H1 (cell line): ENCODE results near the gene CST1. TPM values are rescaled to one million over a fixed set of nuclear protein-coding genes. Genes with fewer than 3 reads are reported as not detected.

Experiments
- CTCF ChIA-PET: fragments of 300-600 bp; sonication (Branson Sonifier 250); formaldehyde crosslinking; loops from one replicate; lab custom pipeline; 2021; ENCODE audit not compliant: partially characterized antibody; lab: Charles Lee
- POLR2A ChIA-PET: fragments of 300-600 bp; sonication (Branson Sonifier 250); formaldehyde crosslinking; loops from one replicate; lab custom pipeline; 2021; ENCODE audit warnings: inconsistent platforms; ENCODE audit not compliant: partially characterized antibody; lab: Charles Lee
- DNase-seq, 2 experiments: peaks; one replicate each; pipeline versions ENCODE4 v3.0.0 to v3.0.0-alpha.2; 2010 to 2022; ENCODE audit warnings: low spot score in 2 of 2, low read depth in 1 of 2, mixed read lengths in 1 of 2
- FAIRE-seq: peaks from 2 replicates; lab custom pipeline; 2011; peaks lifted over from hg19 to GRCh38; lab: Jason Lieb, UNC
- H2AFZ ChIP-seq: 2 replicates; pipeline ENCODE4 v1.8.1; 2012; ENCODE audit warnings: low read length, inconsistent platforms
- H2AK5ac ChIP-seq: 2 replicates; pipeline ENCODE4 v1.6.1; 2013; ENCODE audit warnings: low read depth, low read length
- H2BK120ac ChIP-seq: replicated peaks from 2 replicates; pipeline ENCODE3; 2013; ENCODE audit warnings: low read depth, low read length, inconsistent platforms
- H2BK12ac ChIP-seq: 2 replicates; pipeline ENCODE4 v1.6.1; 2013; ENCODE audit warnings: low read depth, low read length
- H2BK15ac ChIP-seq: 2 replicates; pipeline ENCODE4 v1.6.1; 2013; ENCODE audit warnings: low read length
- H2BK20ac ChIP-seq: 2 replicates; pipeline ENCODE4 v1.6.1; 2013; ENCODE audit warnings: low read length
- H2BK5ac ChIP-seq: 2 replicates; pipeline ENCODE4 v1.6.1; 2013; ENCODE audit warnings: low read depth, low read length
- H3K14ac ChIP-seq: 2 replicates; pipeline ENCODE4 v1.6.1; 2013; ENCODE audit warnings: inconsistent platforms; ENCODE audit not compliant: insufficient read length
- H3K18ac ChIP-seq: 2 replicates; pipeline ENCODE4 v1.6.1; 2013; ENCODE audit warnings: low read length; ENCODE audit errors: extremely low read depth
- H3K23ac ChIP-seq: 2 replicates; pipeline ENCODE4 v1.6.1; 2013; ENCODE audit warnings: inconsistent platforms; ENCODE audit not compliant: insufficient read length
- H3K23me2 ChIP-seq: 2 replicates; pipeline ENCODE4 v1.6.1; 2013; ENCODE audit warnings: low read depth, low read length
- H3K27ac ChIP-seq: 2 replicates; pipeline ENCODE4 v1.6.1; 2011; ENCODE audit warnings: low read depth, low read length, inconsistent platforms
- H3K27me3 ChIP-seq, 4 experiments: replicated peaks in 1 of 4; 1 replicate in 1 of 4; 2 replicates in 3 of 4; pipeline versions ENCODE4 v1.6.1 to v1.8.1; 2011 to 2013; ENCODE audit warnings: low read length in 3 of 4, mild to moderate bottlenecking in 3 of 4, inconsistent platforms in 2 of 4, mixed read lengths in 2 of 4, moderate library complexity in 1 of 4; ENCODE audit not compliant: control insufficient read depth in 3 of 4, insufficient read depth in 3 of 4; ENCODE audit errors: extremely low read depth in 1 of 4
- H3K36me3 ChIP-seq, 4 experiments: 2 replicates each; pipeline versions ENCODE4 v1.6.1 to v1.8.1; 2011 to 2013; ENCODE audit warnings: mild to moderate bottlenecking in 4 of 4, low read length in 3 of 4, moderate library complexity in 2 of 4, control low read depth in 1 of 4, inconsistent platforms in 1 of 4; ENCODE audit not compliant: insufficient read depth in 4 of 4, control insufficient read depth in 2 of 4
- H3K4ac ChIP-seq: replicated peaks from 2 replicates; pipeline ENCODE3; 2013; ENCODE audit warnings: low read length, low read depth, mixed read lengths, inconsistent platforms; ENCODE audit not compliant: insufficient read length
- H3K4me1 ChIP-seq, 4 experiments: replicated peaks in 1 of 4; 1 replicate in 1 of 4; 2 replicates in 3 of 4; pipeline versions ENCODE4 v1.6.1 to v1.8.1; 2011 to 2013; ENCODE audit warnings: low read length in 3 of 4, inconsistent platforms in 2 of 4, mixed read lengths in 1 of 4; ENCODE audit not compliant: insufficient read depth in 4 of 4, control insufficient read depth in 3 of 4
- H3K4me2 ChIP-seq, 2 experiments: 2 replicates each; pipeline versions ENCODE4 v1.6.1 to v1.8.1; 2011 to 2013; ENCODE audit warnings: low read depth in 2 of 2, low read length in 2 of 2, control low read depth in 1 of 2, inconsistent platforms in 1 of 2, mild to moderate bottlenecking in 1 of 2; ENCODE audit not compliant: insufficient read depth in 1 of 2
- H3K4me3 ChIP-seq, 4 experiments: fragments of 200-600, 300-600 bp in 1 of 4; sonication (generic), shearing (Covaris generic), sonication (Bioruptor Twin) in 1 of 4; 2 replicates each; pipeline versions ENCODE4 v1.5.1 to v1.8.1; 2011 to 2016; ENCODE audit warnings: low read length in 4 of 4, low read depth in 3 of 4, control low read depth in 2 of 4, inconsistent platforms in 2 of 4, mild to moderate bottlenecking in 2 of 4, mixed read lengths in 1 of 4, moderate library complexity in 1 of 4; ENCODE audit not compliant: insufficient read depth in 2 of 4; ENCODE audit errors: extremely low read depth in 1 of 4
- H3K56ac ChIP-seq: replicated peaks from 2 replicates; pipeline ENCODE3; 2013; ENCODE audit warnings: low read depth, mild to moderate bottlenecking, mixed read lengths, low read length, inconsistent platforms; ENCODE audit not compliant: insufficient read length
- H3K79me1 ChIP-seq: 2 replicates; pipeline ENCODE4 v1.6.1; 2013; ENCODE audit warnings: low read depth, low read length, control low read depth
- H3K79me2 ChIP-seq, 2 experiments: 2 replicates each; pipeline versions ENCODE4 v1.6.1 to v1.8.1; 2012 to 2013; ENCODE audit warnings: low read length in 2 of 2, mild to moderate bottlenecking in 2 of 2, inconsistent platforms in 1 of 2; ENCODE audit not compliant: insufficient read depth in 2 of 2, control insufficient read depth in 1 of 2
- H3K9ac ChIP-seq, 4 experiments: replicated peaks in 1 of 4; 1 replicate in 1 of 4; 2 replicates in 3 of 4; pipeline versions ENCODE4 v1.6.1 to v1.8.1; 2011 to 2013; ENCODE audit warnings: low read depth in 3 of 4, low read length in 3 of 4, control low read depth in 2 of 4, mild to moderate bottlenecking in 2 of 4, moderate library complexity in 2 of 4, inconsistent platforms in 1 of 4; ENCODE audit errors: extremely low read depth in 1 of 4
- H3K9me3 ChIP-seq, 2 experiments: 2 replicates each; pipeline versions ENCODE4 v1.6.1 to v1.8.1; 2012 to 2013; ENCODE audit warnings: mild to moderate bottlenecking in 2 of 2, moderate library complexity in 2 of 2, control low read depth in 1 of 2, inconsistent platforms in 1 of 2, low read depth in 1 of 2, low read length in 1 of 2, mixed read lengths in 1 of 2; ENCODE audit not compliant: insufficient read depth in 2 of 2
- H4K20me1 ChIP-seq, 2 experiments: replicated peaks in 1 of 2; 2 replicates each; pipeline versions ENCODE3 to v1.8.1; 2011 to 2013; ENCODE audit warnings: inconsistent platforms in 2 of 2, low read length in 2 of 2, mild to moderate bottlenecking in 1 of 2; ENCODE audit not compliant: insufficient read depth in 2 of 2, control insufficient read depth in 1 of 2
- H4K5ac ChIP-seq: 2 replicates; pipeline ENCODE4 v1.6.1; 2013; ENCODE audit warnings: low read length, low read depth, mixed read lengths, inconsistent platforms; ENCODE audit not compliant: insufficient read length
- H4K8ac ChIP-seq: 2 replicates; pipeline ENCODE4 v1.8.0; 2013; ENCODE audit warnings: mild to moderate bottlenecking, moderate library complexity, low read length, inconsistent platforms; ENCODE audit not compliant: insufficient read depth; ENCODE audit errors: extremely low read depth
- H4K91ac ChIP-seq: replicated peaks from 2 replicates; pipeline ENCODE3; 2013; ENCODE audit warnings: low read length, mixed read lengths, inconsistent platforms; ENCODE audit not compliant: insufficient read length
- BACH1 ChIP-seq: IDR thresholded peaks from 2 replicates; pipeline ENCODE4 v1.6.1; 2012; ENCODE audit warnings: low read length, improper control_type of control experiment
- BCL11A ChIP-seq, 2 experiments: IDR thresholded peaks; one replicate each; pipeline ENCODE4 v1.6.1; 2011; ENCODE audit warnings: low read depth in 2 of 2, low read length in 2 of 2, mild to moderate bottlenecking in 2 of 2
- CTBP2 ChIP-seq: IDR thresholded peaks from 2 replicates; pipeline ENCODE4 v1.7.0; 2011; ENCODE audit warnings: borderline replicate concordance, mild to moderate bottlenecking, moderate library complexity, mixed read lengths, low read length; ENCODE audit not compliant: insufficient read depth, insufficient read length
- EP300 ChIP-seq, 2 experiments: IDR thresholded peaks; 1 replicate in 1 of 2; 2 replicates in 1 of 2; pipeline ENCODE4 v1.6.1; 2011 to 2012; ENCODE audit warnings: low read depth in 2 of 2, low read length in 2 of 2, mild to moderate bottlenecking in 2 of 2, borderline replicate concordance in 1 of 2, inconsistent platforms in 1 of 2, moderate library complexity in 1 of 2
- HDAC2 ChIP-seq, 2 experiments: fragments of 300-600 bp in 1 of 2; sonication (generic) in 1 of 2; IDR thresholded peaks; 2 replicates each; pipeline ENCODE4 v1.6.1; 2011 to 2012; ENCODE audit warnings: low read depth in 2 of 2, low read length in 2 of 2, mild to moderate bottlenecking in 2 of 2, moderate library complexity in 2 of 2, borderline replicate concordance in 1 of 2, inconsistent platforms in 1 of 2
- KDM4A ChIP-seq: IDR thresholded peaks from one replicate; pipeline ENCODE4 v1.7.1; 2012; ENCODE audit warnings: low read depth, mild to moderate bottlenecking, moderate library complexity, low read length, inconsistent platforms; ENCODE audit not compliant: severe bottlenecking
- RNF2 ChIP-seq: fragments of 200-900, 300-1000 bp; sonication (generic); IDR thresholded peaks from 2 replicates; pipeline ENCODE4 v1.7.1; 2016; ENCODE audit warnings: borderline replicate concordance, low read depth, mild to moderate bottlenecking, antibody characterized with exemption, low read length; ENCODE audit not compliant: poor library complexity, severe bottlenecking; ENCODE audit errors: missing control alignments
- RXRA ChIP-seq: IDR thresholded peaks from 2 replicates; pipeline ENCODE4 v1.6.1; 2011; ENCODE audit warnings: low read depth, mild to moderate bottlenecking, low read length, moderate library complexity; ENCODE audit not compliant: insufficient read depth
- SIRT6 ChIP-seq: IDR thresholded peaks from one replicate; pipeline ENCODE4 v1.7.1; 2012; ENCODE audit warnings: low read length, inconsistent platforms
- SP1 ChIP-seq: IDR thresholded peaks from 2 replicates; pipeline ENCODE4 v1.6.1; 2011; ENCODE audit warnings: low read depth, low read length
- SRF ChIP-seq: IDR thresholded peaks from 2 replicates; pipeline ENCODE4 v1.6.1; 2011; ENCODE audit warnings: mild to moderate bottlenecking, low read depth, low read length, moderate library complexity
- TAF1 ChIP-seq: IDR thresholded peaks from 2 replicates; pipeline ENCODE4 v1.6.1; 2011; ENCODE audit warnings: mild to moderate bottlenecking, low read depth, low read length
- TBP ChIP-seq: IDR thresholded peaks from 2 replicates; pipeline ENCODE4 v1.6.1; 2011; ENCODE audit warnings: low read depth, low read length, improper control_type of control experiment
- ZNF274 ChIP-seq: IDR thresholded peaks from 2 replicates; pipeline ENCODE4 v1.7.0; 2012; ENCODE audit warnings: low read length, borderline replicate concordance; ENCODE audit errors: extremely low read depth
- WGBS, 2 experiments: shearing (Covaris generic) in 1 of 2; methylation state at CpG; one replicate each; pipeline versions ENCODE4 v1.1.6 to v1.1.7; 2013 to 2015; ENCODE audit warnings: low lambda C conversion rate in 2 of 2, mixed read lengths in 2 of 2, inconsistent platforms in 1 of 2, low coverage in 1 of 2, missing lambda C conversion rate in 1 of 2; ENCODE audit not compliant: insufficient replicate concordance in 2 of 2, insufficient coverage in 1 of 2, insufficient read length in 1 of 2; ENCODE audit errors: extremely low coverage in 1 of 2, missing lambda C conversion rate in 1 of 2; 5-methylcytosine and 5-hydroxymethylcytosine counted together
- polyA plus RNA-seq, 7 experiments: library from polyadenylated mRNA; depleted of rRNA in 3 of 7; stranded (reverse) in 5 of 7; unstranded in 2 of 7; fragments of >200 nt in 5 of 7; fragments of 200-250 nt in 2 of 7; gene quantifications; 1 replicate in 5 of 7; 2 replicates in 1 of 7; 4 replicates in 1 of 7; pipeline versions ENCODE4 v1.2.1 to v1.2.3, GENCODE V29; 2011 to 2013; ENCODE audit warnings: missing spikeins in 2 of 7, mixed read lengths in 2 of 7
- total RNA-seq: library from RNA; stranded (reverse); fragmentation: NEBNext Ultra II Directional; extraction: Animal tissue kit (Norgen Biotek cat#: 25700); gene quantifications from 2 replicates; pipeline ENCODE4 v1.2.1, GENCODE V29; 2021

The CST1 gene
- total and polyA plus RNA-seq, 2 of the 8 experiments (the other 6 are each of a cell fraction or from before 2014, with no cell fraction given) = 2.3 to 2.9 TPM

DNA sequence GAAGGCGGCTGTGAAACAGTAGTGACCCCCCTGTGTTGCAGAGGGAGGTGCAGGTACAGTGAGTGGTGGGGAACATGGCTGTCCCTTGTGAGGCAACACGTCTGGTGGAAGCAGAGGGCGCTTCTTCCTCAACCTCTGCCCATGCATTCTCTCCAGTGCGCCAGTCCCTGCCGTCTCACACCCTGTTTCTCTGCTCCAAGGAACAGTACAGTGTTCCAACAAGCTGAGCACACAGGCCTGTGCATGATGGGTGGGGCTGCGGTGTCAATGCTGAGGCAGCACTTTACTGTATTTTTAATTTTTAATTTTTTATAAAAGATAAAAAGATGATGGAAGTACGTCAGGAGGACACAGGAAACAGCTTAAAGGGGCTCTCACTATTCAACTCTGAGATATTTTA, 43.3 kb upstream of the CST1 start:
- WGBS, 2 experiments = 93% methylated on average over 7 of the region's 7 CpGs; no CpG with 5 or more reads in 1 of the 2 experiments
- TF ChIP-seq TBP (no peak), RXRA (no peak), EP300 (IDR thresholded peaks at IDR 0.05; ENCODE audit: borderline replicate concordance in 1 of 2, low read depth in 2 of 2, low read length in 2 of 2) (no peak), CTBP2 (no peak), KDM4A (no peak), TAF1 (no peak), RNF2 (no peak), ZNF274 (no peak), BCL11A (IDR thresholded peaks at IDR 0.05; ENCODE audit: low read depth in 2 of 2, low read length in 2 of 2) (no peak), HDAC2 (IDR thresholded peaks at IDR 0.05; ENCODE audit: borderline replicate concordance in 1 of 2, low read depth in 2 of 2, low read length in 2 of 2) (no peak), SRF (no peak), SP1 (no peak), BACH1 (no peak), SIRT6 (no peak)

More for the DNA sequence above, 43.3 kb upstream of the CST1 start:
- no peak overlapping the region for H3K4me3 ChIP-seq
- H2BK15ac ChIP-seq = no peak overlapping the region
- H4K91ac ChIP-seq = no peak overlapping the region
- H2BK5ac ChIP-seq = no peak overlapping the region
- no peak overlapping the region for H2BK120ac ChIP-seq
- H2AFZ ChIP-seq = no peak overlapping the region
- DNase-seq (no peak), FAIRE-seq (no peak)
- H3K18ac ChIP-seq = no peak overlapping the region
- H4K20me1 ChIP-seq = no peaks in the 10 kb centered on the region
- H3K79me1 ChIP-seq = no peaks in the 10 kb centered on the region
- H3K23ac ChIP-seq = no peak overlapping the region
- no peaks in the 10 kb centered on the region for H3K36me3 ChIP-seq
- no peaks in the 10 kb centered on the region for H3K4me1 ChIP-seq
- no peaks in the 10 kb centered on the region for H3K9me3 ChIP-seq
- H3K23me2 ChIP-seq = no peaks in the 10 kb centered on the region
- no peak overlapping the region for H4K5ac ChIP-seq
- H2BK12ac ChIP-seq = no peak overlapping the region
- no peak overlapping the region for H3K9ac ChIP-seq
- H3K27ac ChIP-seq = no peak overlapping the region
- no peaks in the 10 kb centered on the region for H3K79me2 ChIP-seq
- no peaks in the 10 kb centered on the region for H3K27me3 ChIP-seq
- H4K8ac ChIP-seq = no peak overlapping the region
- H3K14ac ChIP-seq = no peak overlapping the region
- no peak overlapping the region for H2AK5ac ChIP-seq
- H3K4ac ChIP-seq = no peak overlapping the region
- CTCF ChIA-PET = interaction anchor here (0.8 to 1.5 kb wide), 3 partner anchors 10 to 126 kb away, joined by 3 to 7 read pairs (median 3); no protein-coding TSS in a partner anchor
- no peak overlapping the region for H3K4me2 ChIP-seq
- no peak overlapping the region for H2BK20ac ChIP-seq
- no peak overlapping the region for H3K56ac ChIP-seq
- POLR2A ChIA-PET = no interaction called here
